Measurements from ENCODE around the gene CD164L2. TPM values are rescaled to one million over a fixed set of nuclear protein-coding genes. Genes with fewer than 3 reads are reported as not detected.
A peak's percentile ranks its signal among the peaks of the same experiment; 100 is the strongest.

Gene CD164L2
- total and polyA plus RNA-seq, 12 donors: 0.11 to 2.6 (median 0.17) TPM; not detected in 6

- Histone ChIP-seq H3K9me3 (replicated peaks in 1 of 3) (no peaks in the 10 kb centered on the region), H3K36me3 (replicated peaks in 1 of 2) (peaks cover 0 to 64% of the 10 kb centered on the region in 2 donors), H3K27me3 (no peaks in the 10 kb centered on the region), H3K27ac (no peak overlapping the region), H3K4me1 (replicated peaks in 1 of 2) (peaks cover 0 to 5% of the 10 kb centered on the region in 2 donors), H3K4me3 (peak overlapping the region in 1 of 4 donors; percentile 14)
- WGBS, 4 donors: 25 to 42% (median 31%) methylated on average over 7 to 40 of the region's 40 CpGs
- DNase-seq: peak; percentile 70 to 89 (median 82)
- TF ChIP-seq POLR2A (IDR thresholded peaks at IDR 0.05) (no peak), CTCF (IDR thresholded peaks at IDR 0.05) (peak; percentile 92 to 99 (median 98))
- intact Hi-C loops (cut with DNase I): loop anchor here (5.0 to 10.0 kb wide), 2 partner anchors 35 to 53 kb away; partner anchors contain the start of gene GPR3 (in 2 of the 2)
Observed at GRCh38 chr1:27357281-27358037, 25.7 kb downstream of the CD164L2 start.

GRCh38 chr1:27356619-27357280, 26.4 kb downstream of the CD164L2 start:
- intact Hi-C loops (cut with DNase I): loop anchor here (5.0 to 10.0 kb wide), 2 partner anchors 36 to 52 kb away; partner anchors contain the start of gene GPR3 (in 2 of the 2)
- no peaks in the 10 kb centered on the region for H3K27me3 ChIP-seq
- WGBS, 4 donors: 82 to 83% (median 82%) methylated on average over 19 to 37 of the region's 37 CpGs
- H3K4me3 ChIP-seq: no peak overlapping the region
- no peak overlapping the region for H3K27ac ChIP-seq
- peaks cover 0 to 5% of the 10 kb centered on the region in 2 donors for H3K4me1 ChIP-seq (replicated peaks in 1 of 2)
- H3K36me3 ChIP-seq (replicated peaks in 1 of 2): peaks cover 0 to 57% of the 10 kb centered on the region in 2 donors
- DNase-seq: no peak
- TF ChIP-seq CTCF (IDR thresholded peaks at IDR 0.05): no peak
- TF ChIP-seq POLR2A (IDR thresholded peaks at IDR 0.05): no peak
- no peaks in the 10 kb centered on the region for H3K9me3 ChIP-seq (replicated peaks in 1 of 3)

GRCh38 chr1:27356277-27356618, 26.9 kb downstream of the CD164L2 start:
- no peaks in the 10 kb centered on the region for H3K9me3 ChIP-seq (replicated peaks in 1 of 3)
- TF ChIP-seq POLR2A (IDR thresholded peaks at IDR 0.05): no peak
- no peak for TF ChIP-seq CTCF (IDR thresholded peaks at IDR 0.05)
- H3K4me3 ChIP-seq: no peak overlapping the region
- H3K27me3 ChIP-seq: no peaks in the 10 kb centered on the region
- no peak overlapping the region for H3K27ac ChIP-seq
- no peak for DNase-seq
- WGBS, 4 donors: 94 to 98% (median 95%) methylated on average over 9 to 13 of the region's 13 CpGs
- H3K36me3 ChIP-seq (replicated peaks in 1 of 2): peaks cover 0 to 52% of the 10 kb centered on the region in 2 donors
- H3K4me1 ChIP-seq (replicated peaks in 1 of 2): peaks cover 0 to 5% of the 10 kb centered on the region in 2 donors
- intact Hi-C loops (cut with DNase I): loop anchor here (5.0 to 10.0 kb wide), 2 partner anchors 36 to 51 kb away; partner anchors contain the start of gene GPR3 (in 2 of the 2)

- intact Hi-C loops (cut with DNase I): loop anchor here (5.0 to 10.0 kb wide), 2 partner anchors 37 to 51 kb away; partner anchors contain the start of gene GPR3 (in 2 of the 2)
- 89 to 92% (median 90%) methylated on average over 4 to 5 of the region's 5 CpGs for WGBS, 4 donors
Observed at GRCh38 chr1:27355683-27356082, 27.4 kb downstream of the CD164L2 start.

More at GRCh38 chr1:27355683-27356082, 27.4 kb downstream of the CD164L2 start:
- H3K4me3 ChIP-seq: no peak overlapping the region
- H3K27ac ChIP-seq: no peak overlapping the region
- DNase-seq: no peak
- H3K9me3 ChIP-seq (replicated peaks in 1 of 3): no peaks in the 10 kb centered on the region
- peaks cover 1% of the 10 kb centered on the region for H3K27me3 ChIP-seq
- TF ChIP-seq POLR2A (IDR thresholded peaks at IDR 0.05): no peak
- no peak for TF ChIP-seq CTCF (IDR thresholded peaks at IDR 0.05)
- peaks cover 0 to 46% of the 10 kb centered on the region in 2 donors for H3K36me3 ChIP-seq (replicated peaks in 1 of 2)
- H3K4me1 ChIP-seq (replicated peaks in 1 of 2): peaks cover 0 to 5% of the 10 kb centered on the region in 2 donors

Measured in adrenal gland (tissue), 12 donors.